Effector memory CD4-positive, alpha-beta T cell (primary cell): Measurements from ENCODE around the gene GRIK2.

Experiments used
- DNase-seq, 3 donors: peaks; one replicate each; pipeline ENCODE4 v3.0.0-alpha.2; 2020
- H3K27ac ChIP-seq: 2 replicates; pipeline ENCODE4 v1.7.0; 2013; ENCODE audit warnings: mild to moderate bottlenecking, low read length, moderate library complexity; ENCODE audit not compliant: insufficient read depth, poor library complexity, severe bottlenecking
- H3K27me3 ChIP-seq: replicated peaks from 2 replicates; pipeline ENCODE4 v1.7.0; 2013; ENCODE audit warnings: mild to moderate bottlenecking, low read length; ENCODE audit not compliant: insufficient read depth, control insufficient read depth, poor library complexity, severe bottlenecking
- H3K36me3 ChIP-seq: 2 replicates; pipeline ENCODE4 v1.7.0; 2013; ENCODE audit warnings: mild to moderate bottlenecking, low read length, moderate library complexity; ENCODE audit not compliant: control insufficient read depth, insufficient read depth
- H3K4me1 ChIP-seq: 2 replicates; pipeline ENCODE4 v1.7.0; 2013; ENCODE audit warnings: low read length, mild to moderate bottlenecking; ENCODE audit not compliant: control insufficient read depth, insufficient read depth, poor library complexity, severe bottlenecking
- H3K4me3 ChIP-seq: 2 replicates; pipeline ENCODE4 v1.7.0; 2013; ENCODE audit warnings: low read length, low read depth, mild to moderate bottlenecking; ENCODE audit not compliant: insufficient read depth, poor library complexity, severe bottlenecking
- H3K9me3 ChIP-seq: 2 replicates; pipeline ENCODE4 v1.7.0; 2013; ENCODE audit warnings: mild to moderate bottlenecking, low read length, moderate library complexity; ENCODE audit not compliant: control insufficient read depth

GRIK2 gene

GRCh38 chr6:101738481-101738880 lies 345.0 kb downstream of the GRIK2 start:
- H3K36me3 ChIP-seq, result no peaks in the 10 kb centered on the region
- no peaks in the 10 kb centered on the region for H3K27me3 ChIP-seq
- H3K4me3 ChIP-seq, result no peak overlapping the region
- H3K27ac ChIP-seq, result no peak overlapping the region
- H3K9me3 ChIP-seq, result no peaks in the 10 kb centered on the region
- DNase-seq, result no peak
- no peaks in the 10 kb centered on the region for H3K4me1 ChIP-seq

GRCh38 chr6:101740631-101741030 lies 347.1 kb downstream of the GRIK2 start:
- Histone ChIP-seq H3K4me1 (no peaks in the 10 kb centered on the region), H3K4me3 (no peak overlapping the region), H3K9me3 (no peaks in the 10 kb centered on the region), H3K27ac (no peak overlapping the region), H3K27me3 (no peaks in the 10 kb centered on the region), H3K36me3 (no peaks in the 10 kb centered on the region)
- DNase-seq, result no peak

- Histone ChIP-seq H3K27ac (no peak overlapping the region), H3K27me3 (no peaks in the 10 kb centered on the region), H3K4me1 (no peaks in the 10 kb centered on the region), H3K9me3 (no peaks in the 10 kb centered on the region), H3K36me3 (no peaks in the 10 kb centered on the region), H3K4me3 (no peak overlapping the region)
- no peak for DNase-seq
These were observed 348.1 kb downstream of the GRIK2 start for GRCh38 chr6:101741474-101742171.

- no peaks in the 10 kb centered on the region for H3K36me3 ChIP-seq
- no peaks in the 10 kb centered on the region for H3K9me3 ChIP-seq
- no peak overlapping the region for H3K4me3 ChIP-seq
- H3K27me3 ChIP-seq, result no peaks in the 10 kb centered on the region
- H3K4me1 ChIP-seq, result no peaks in the 10 kb centered on the region
- no peak for DNase-seq
- no peak overlapping the region for H3K27ac ChIP-seq
These were observed 353.7 kb downstream of the GRIK2 start for GRCh38 chr6:101747160-101747559.

GRCh38 chr6:101747716-101748115 lies 354.2 kb downstream of the GRIK2 start:
- Histone ChIP-seq H3K36me3 (no peaks in the 10 kb centered on the region), H3K27me3 (no peaks in the 10 kb centered on the region), H3K9me3 (no peaks in the 10 kb centered on the region), H3K27ac (no peak overlapping the region), H3K4me1 (no peaks in the 10 kb centered on the region), H3K4me3 (no peak overlapping the region)
- DNase-seq, result no peak

GRCh38 chr6:101755931-101756330 lies 362.4 kb downstream of the GRIK2 start:
- Histone ChIP-seq H3K9me3 (no peaks in the 10 kb centered on the region), H3K4me3 (no peak overlapping the region), H3K27ac (no peak overlapping the region), H3K36me3 (no peaks in the 10 kb centered on the region), H3K4me1 (no peaks in the 10 kb centered on the region), H3K27me3 (no peaks in the 10 kb centered on the region)
- DNase-seq, result no peak

- Histone ChIP-seq H3K27me3 (no peaks in the 10 kb centered on the region), H3K4me3 (no peak overlapping the region), H3K9me3 (no peaks in the 10 kb centered on the region), H3K27ac (no peak overlapping the region), H3K36me3 (no peaks in the 10 kb centered on the region), H3K4me1 (no peaks in the 10 kb centered on the region)
- no peak for DNase-seq
These were observed 364.9 kb downstream of the GRIK2 start for GRCh38 chr6:101758368-101758767.

- DNase-seq, result no peak
- no peaks in the 10 kb centered on the region for H3K4me1 ChIP-seq
- no peak overlapping the region for H3K27ac ChIP-seq
- H3K4me3 ChIP-seq, result no peak overlapping the region
- no peaks in the 10 kb centered on the region for H3K9me3 ChIP-seq
- H3K27me3 ChIP-seq, result no peaks in the 10 kb centered on the region
- no peaks in the 10 kb centered on the region for H3K36me3 ChIP-seq
These were observed 367.5 kb downstream of the GRIK2 start for GRCh38 chr6:101760843-101761621.

GRCh38 chr6:101762851-101763250 lies 369.3 kb downstream of the GRIK2 start:
- no peak for DNase-seq

GRCh38 chr6:101765281-101765680 lies 371.8 kb downstream of the GRIK2 start:
- no peak overlapping the region for H3K4me3 ChIP-seq
- no peaks in the 10 kb centered on the region for H3K4me1 ChIP-seq
- no peak for DNase-seq
- H3K9me3 ChIP-seq, result no peaks in the 10 kb centered on the region
- H3K36me3 ChIP-seq, result no peaks in the 10 kb centered on the region
- H3K27me3 ChIP-seq, result no peaks in the 10 kb centered on the region
- no peak overlapping the region for H3K27ac ChIP-seq

More at GRCh38 chr6:101762851-101763250, 369.3 kb downstream of the GRIK2 start:
- Histone ChIP-seq H3K27me3 (no peaks in the 10 kb centered on the region), H3K4me1 (no peaks in the 10 kb centered on the region), H3K4me3 (no peak overlapping the region), H3K36me3 (no peaks in the 10 kb centered on the region), H3K9me3 (no peaks in the 10 kb centered on the region), H3K27ac (no peak overlapping the region)
